ENCODE measurements around the gene NMNAT2.

NMNAT2 gene

DNA sequence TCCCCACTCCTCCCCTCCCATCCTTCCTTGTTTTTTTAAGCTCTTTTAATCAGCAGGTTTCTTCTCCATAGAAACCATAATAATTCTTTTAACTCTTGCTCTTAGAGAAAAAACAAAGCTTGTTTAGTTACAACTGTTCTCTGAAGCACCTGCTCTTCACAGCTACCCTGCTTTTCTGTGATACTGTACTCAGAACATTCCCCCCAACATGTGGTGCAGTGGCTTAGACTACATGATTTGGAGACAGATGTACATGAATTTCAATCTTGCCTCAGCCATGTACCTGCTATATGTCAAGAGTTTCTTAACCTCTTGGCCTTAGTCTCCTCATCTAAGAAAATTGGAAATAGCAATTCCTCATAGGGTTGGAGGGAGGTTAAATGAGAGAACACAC, 198.6 kb downstream of the NMNAT2 start:
- TF ChIP-seq, protein P1, sequence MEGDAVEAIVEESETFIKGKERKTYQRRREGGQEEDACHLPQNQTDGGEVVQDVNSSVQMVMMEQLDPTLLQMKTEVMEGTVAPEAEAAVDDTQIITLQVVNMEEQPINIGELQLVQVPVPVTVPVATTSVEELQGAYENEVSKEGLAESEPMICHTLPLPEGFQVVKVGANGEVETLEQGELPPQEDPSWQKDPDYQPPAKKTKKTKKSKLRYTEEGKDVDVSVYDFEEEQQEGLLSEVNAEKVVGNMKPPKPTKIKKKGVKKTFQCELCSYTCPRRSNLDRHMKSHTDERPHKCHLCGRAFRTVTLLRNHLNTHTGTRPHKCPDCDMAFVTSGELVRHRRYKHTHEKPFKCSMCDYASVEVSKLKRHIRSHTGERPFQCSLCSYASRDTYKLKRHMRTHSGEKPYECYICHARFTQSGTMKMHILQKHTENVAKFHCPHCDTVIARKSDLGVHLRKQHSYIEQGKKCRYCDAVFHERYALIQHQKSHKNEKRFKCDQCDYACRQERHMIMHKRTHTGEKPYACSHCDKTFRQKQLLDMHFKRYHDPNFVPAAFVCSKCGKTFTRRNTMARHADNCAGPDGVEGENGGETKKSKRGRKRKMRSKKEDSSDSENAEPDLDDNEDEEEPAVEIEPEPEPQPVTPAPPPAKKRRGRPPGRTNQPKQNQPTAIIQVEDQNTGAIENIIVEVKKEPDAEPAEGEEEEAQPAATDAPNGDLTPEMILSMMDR (IDR thresholded peaks at IDR 0.05; ENCODE audit: insufficient read depth, missing control alignments) = no peak
- DNase-seq (ENCODE audit: insufficient read length, low spot score) (no peak), FAIRE-seq (no peak)

DNA sequence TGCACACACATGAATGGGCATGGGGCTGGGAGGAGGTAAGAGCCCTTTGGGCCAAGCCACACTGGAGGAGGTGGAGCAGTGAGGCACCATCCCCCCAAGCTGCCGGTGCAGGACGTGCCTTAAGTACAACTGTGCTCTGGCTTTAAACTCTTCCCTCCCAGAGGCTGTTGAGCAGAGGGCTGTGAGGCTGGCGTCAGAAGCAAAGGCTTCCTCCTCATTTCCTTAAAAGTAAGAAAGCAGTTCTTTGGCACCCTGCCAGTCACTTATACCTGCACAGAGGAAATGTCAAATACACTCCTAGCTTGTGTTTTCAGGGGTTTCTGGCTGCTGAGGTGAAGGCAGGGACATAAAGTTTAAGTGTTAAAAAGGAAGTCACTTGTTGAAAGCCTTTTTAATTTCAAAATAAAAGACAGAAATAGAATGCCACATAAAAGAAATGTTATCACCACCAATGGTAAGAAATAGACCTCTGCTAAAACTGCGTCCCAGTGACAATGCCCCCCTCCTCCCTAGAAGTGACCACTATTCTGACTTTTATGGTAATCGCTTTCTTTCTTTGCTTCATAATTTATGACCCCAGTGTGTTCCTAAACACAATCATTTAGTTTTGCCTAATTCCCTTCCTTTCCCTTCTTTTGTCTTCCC, 199.1 kb downstream of the NMNAT2 start:
- no peak for FAIRE-seq
- TF ChIP-seq, protein P1 (IDR thresholded peaks at IDR 0.05; ENCODE audit: insufficient read depth, missing control alignments) = no peak
- DNase-seq (ENCODE audit: insufficient read length, low spot score) = no peak

DNA sequence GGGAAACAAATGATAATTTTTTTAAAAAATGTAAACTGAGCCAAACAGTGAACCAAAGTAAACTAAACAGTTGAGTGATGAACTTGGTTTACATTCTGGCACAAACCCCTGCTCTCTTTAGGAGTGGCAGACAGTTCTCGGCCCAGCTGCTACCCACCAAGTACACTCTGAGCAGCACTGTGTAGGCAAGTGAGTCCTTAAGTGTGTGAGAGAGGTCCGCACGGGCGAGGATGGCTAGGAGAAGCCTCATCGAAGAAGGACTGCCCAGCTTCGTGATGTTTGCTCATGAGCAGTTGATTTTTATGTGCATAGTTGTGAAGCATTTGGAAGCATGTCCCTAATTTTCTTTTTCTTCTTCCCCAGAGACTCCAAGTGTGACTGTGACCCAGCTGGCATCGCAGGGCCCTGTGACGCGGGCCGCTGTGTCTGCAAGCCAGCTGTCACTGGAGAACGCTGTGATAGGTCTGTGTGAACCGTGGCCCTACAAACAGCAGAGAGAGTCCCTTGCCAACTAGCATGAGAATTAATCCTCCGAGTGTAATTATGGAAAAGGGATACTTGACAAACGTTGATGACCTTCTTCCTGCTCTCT, 200.1 kb downstream of the NMNAT2 start:
- FAIRE-seq = no peak
- DNase-seq (ENCODE audit: insufficient read length, low spot score) = no peak
- TF ChIP-seq, protein P1 (IDR thresholded peaks at IDR 0.05; ENCODE audit: insufficient read depth, missing control alignments) = no peak

DNA sequence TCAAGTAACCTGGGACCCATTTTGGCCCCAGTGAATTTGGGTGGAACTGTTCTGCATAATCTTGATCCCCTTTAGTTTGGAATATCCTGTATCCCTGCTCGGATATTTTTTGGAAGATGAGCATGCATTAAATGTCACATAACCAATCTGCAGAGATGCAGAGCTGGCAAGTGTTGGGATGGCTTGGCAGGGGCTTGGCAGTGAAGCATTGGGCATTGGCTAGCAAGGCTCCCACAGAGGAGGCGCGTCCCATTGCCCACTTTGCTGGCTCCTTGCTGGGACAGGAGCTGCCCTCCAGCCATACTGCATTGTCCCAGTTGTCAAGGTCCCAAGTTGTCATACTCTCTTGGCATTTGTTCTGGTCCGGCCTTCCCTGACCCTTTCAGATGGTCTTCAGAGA, 202.2 kb downstream of the NMNAT2 start:
- no peak for DNase-seq (ENCODE audit: insufficient read length, low spot score)
- TF ChIP-seq, protein P1 (IDR thresholded peaks at IDR 0.05; ENCODE audit: insufficient read depth, missing control alignments) = no peak
- FAIRE-seq = no peak

DNA sequence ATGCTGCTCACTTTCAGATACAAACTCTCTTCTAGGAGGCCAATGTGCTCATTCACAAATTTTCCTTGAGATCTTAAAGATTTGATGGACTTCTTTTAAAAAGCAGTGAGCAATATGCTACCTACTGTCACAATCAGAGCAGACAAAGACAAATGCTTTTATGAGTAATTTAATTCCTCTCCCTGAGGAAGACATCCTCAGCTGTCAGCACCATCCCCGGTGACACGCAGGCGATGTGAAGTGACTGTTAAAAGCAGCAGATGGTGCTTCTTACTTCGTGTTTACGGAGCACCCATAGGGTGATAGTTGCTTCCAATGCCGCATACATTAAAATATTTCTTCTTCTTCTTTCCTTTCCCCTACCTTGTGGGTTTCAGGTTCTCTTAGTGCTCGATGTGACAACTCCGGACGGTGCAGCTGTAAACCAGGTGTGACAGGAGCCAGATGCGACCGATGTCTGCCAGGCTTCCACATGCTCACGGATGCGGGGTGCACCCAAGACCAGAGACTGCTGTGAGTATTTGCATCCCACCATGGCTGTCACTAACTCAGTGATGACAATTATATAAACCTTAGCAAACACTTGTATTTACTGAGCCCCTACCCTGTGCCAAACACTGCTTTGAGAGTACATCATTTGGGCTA, 203.0 kb downstream of the NMNAT2 start:
- DNase-seq (ENCODE audit: insufficient read length, low spot score) (no peak), FAIRE-seq (no peak)
- TF ChIP-seq, protein P1 (IDR thresholded peaks at IDR 0.05; ENCODE audit: insufficient read depth, missing control alignments) = no peak

DNA sequence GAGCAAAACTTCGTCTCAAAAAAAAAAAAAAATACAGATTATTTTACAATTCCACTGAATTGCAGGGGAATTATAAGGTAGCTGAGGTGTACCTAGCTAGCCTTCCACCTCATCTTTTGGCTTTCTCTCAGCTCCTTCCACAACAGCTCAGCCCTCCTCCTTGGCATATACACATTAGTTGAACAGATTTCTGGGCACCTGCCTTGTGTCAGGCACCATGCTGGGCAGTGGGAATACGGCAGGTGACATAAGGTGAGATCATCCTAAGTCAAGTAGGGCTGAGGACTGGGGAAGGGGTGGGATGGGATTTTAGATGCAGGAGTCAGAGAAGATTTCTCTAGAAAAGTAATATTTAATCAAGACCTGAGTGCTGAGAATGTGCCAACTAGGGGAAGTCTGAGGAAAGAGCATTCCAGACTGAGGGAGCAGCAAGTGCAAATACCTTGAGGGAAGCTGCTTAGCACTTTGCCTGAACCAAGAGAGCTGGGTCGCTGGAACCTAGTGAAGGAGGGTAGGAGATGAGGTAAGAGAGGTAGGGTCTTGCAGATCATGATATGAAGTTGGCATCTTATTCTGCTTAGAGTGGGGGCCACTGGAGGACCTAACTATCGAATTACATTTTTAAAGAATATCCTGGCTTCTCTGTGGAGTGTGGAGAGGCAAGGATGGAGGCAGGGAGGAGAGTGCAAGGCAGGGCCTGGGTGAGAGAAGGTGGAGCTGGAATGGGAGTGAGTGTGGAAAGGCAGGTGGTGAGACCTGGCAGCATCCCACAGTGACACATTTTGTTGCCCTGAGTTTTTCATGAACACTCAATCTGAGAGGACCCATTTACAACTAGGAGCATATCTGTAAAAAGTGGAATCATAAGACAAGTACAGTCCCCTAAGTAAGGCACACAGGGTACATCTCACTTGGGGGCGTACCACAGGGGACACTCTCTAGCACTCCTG, 203.9 kb downstream of the NMNAT2 start:
- FAIRE-seq (no peak), DNase-seq (ENCODE audit: insufficient read length, low spot score) (no peak)

More for the DNA sequence above, 203.9 kb downstream of the NMNAT2 start:
- TF ChIP-seq, protein P1 (IDR thresholded peaks at IDR 0.05; ENCODE audit: insufficient read depth, missing control alignments) = no peak
